HepG2 (cell line): ENCODE data around the gene SLC16A5. TPM values are rescaled to one million over a fixed set of nuclear protein-coding genes. Genes with fewer than 3 reads are reported as not detected.
A peak's percentile ranks its signal among the peaks of the same experiment; 100 is the strongest.

Source experiments
- CREM ChIP-seq, 2 experiments: sonication (generic) in 1 of 2; formaldehyde crosslinking in 1 of 2; IDR thresholded peaks; 2 replicates each; pipeline versions ENCODE4 v1.4.0 to v1.6.1; 2016 to 2020; ENCODE audit warnings: antibody characterized with exemption in 1 of 2, mild to moderate bottlenecking in 1 of 2, missing genetic modification reagents in 1 of 2
- DRAP1 ChIP-seq: IDR thresholded peaks from 2 replicates; pipeline ENCODE4 v1.6.1; 2016; ENCODE audit warnings: missing genetic modification reagents, missing compliant biosample characterization
- ERF ChIP-seq: IDR thresholded peaks from 2 replicates; pipeline ENCODE4 v1.6.1; 2018; ENCODE audit warnings: missing biosample characterization, missing genetic modification reagents
- ETV6 ChIP-seq: sonication (generic); formaldehyde crosslinking; conservative IDR thresholded peaks from 2 replicates; pipeline ENCODE4 v1.4.0; 2020; ENCODE audit warnings: missing genetic modification reagents
- GLMP ChIP-seq: sonication (generic); formaldehyde crosslinking; IDR thresholded peaks from 2 replicates; pipeline ENCODE4 v1.9.0; 2021; ENCODE audit warnings: missing genetic modification reagents, mild to moderate bottlenecking, borderline replicate concordance
- IRF1 ChIP-seq: sonication (generic); formaldehyde crosslinking; IDR thresholded peaks from 2 replicates; pipeline ENCODE4 v1.4.0; 2020; ENCODE audit warnings: low read depth, mild to moderate bottlenecking, missing genetic modification reagents
- MIER3 ChIP-seq: IDR thresholded peaks from 2 replicates; pipeline ENCODE4 v1.6.1; 2016; ENCODE audit warnings: missing compliant biosample characterization, borderline replicate concordance
- MTF2 ChIP-seq: sonication (generic); formaldehyde crosslinking; IDR thresholded peaks from 2 replicates; pipeline ENCODE4 v1.5.0; 2020; ENCODE audit warnings: missing genetic modification reagents, borderline replicate concordance
- PBX2 ChIP-seq: IDR thresholded peaks from 2 replicates; pipeline ENCODE4 v1.6.1; 2016; ENCODE audit warnings: control low read depth
- RFX5 ChIP-seq: IDR thresholded peaks from 2 replicates; pipeline ENCODE4 v1.6.1; 2011; ENCODE audit warnings: low read depth, low read length, improper control_type of control experiment
- SETDB1 ChIP-seq: sonication (generic); formaldehyde crosslinking; IDR thresholded peaks from 2 replicates; pipeline ENCODE4 v1.5.1; 2020; ENCODE audit warnings: missing genetic modification reagents, mild to moderate bottlenecking, borderline replicate concordance
- SOX13 ChIP-seq, 3 experiments: fragments of 450-650 bp in 1 of 3; sonication (generic) in 1 of 3; formaldehyde crosslinking in 1 of 3; IDR thresholded peaks in 2 of 3; conservative IDR thresholded peaks in 1 of 3; 2 replicates each; pipeline versions ENCODE4 v1.5.0 to v1.6.1; 2016 to 2020; ENCODE audit warnings: antibody characterized with exemption in 1 of 3, mild to moderate bottlenecking in 1 of 3, missing compliant biosample characterization in 1 of 3, missing genetic modification reagents in 1 of 3, moderate library complexity in 1 of 3
- STAT5B ChIP-seq: sonication (generic); formaldehyde crosslinking; IDR thresholded peaks from 2 replicates; pipeline ENCODE4 v1.4.0; 2020; ENCODE audit warnings: missing genetic modification reagents
- ZNF256 ChIP-seq: sonication (generic); formaldehyde crosslinking; conservative IDR thresholded peaks from 2 replicates; pipeline ENCODE4 v1.4.0; 2020; ENCODE audit warnings: missing genetic modification reagents
- ZNF33B ChIP-seq: sonication (generic); formaldehyde crosslinking; IDR thresholded peaks from 2 replicates; pipeline ENCODE4 v1.5.1; 2020; ENCODE audit warnings: mild to moderate bottlenecking, missing genetic modification reagents
- ZNF589 ChIP-seq: sonication (generic); formaldehyde crosslinking; conservative IDR thresholded peaks from 2 replicates; pipeline ENCODE4 v1.8.0; 2022; ENCODE audit warnings: mild to moderate bottlenecking, moderate library complexity, missing genetic modification reagents
- ZNF674 ChIP-seq: sonication (generic); formaldehyde crosslinking; IDR thresholded peaks from 2 replicates; pipeline ENCODE4 v1.5.0; 2020; ENCODE audit warnings: low read depth, mild to moderate bottlenecking, missing genetic modification reagents
- polyA plus RNA-seq, 8 experiments: library from polyadenylated mRNA; depleted of rRNA in 3 of 8; stranded (reverse) in 7 of 8; unstranded in 1 of 8; fragments of >200 nt; fragmentation: Illumina TruSeq in 4 of 8; extraction: Trizol in 4 of 8; gene quantifications; 2 replicates each; pipeline versions ENCODE4 v1.2.1 to v1.2.3, GENCODE V29; 2011 to 2016; ENCODE audit warnings: low read depth in 4 of 8, missing spikeins in 1 of 8, mixed read lengths in 1 of 8; ENCODE audit not compliant: insufficient read depth in 1 of 8
- total RNA-seq, 5 experiments: library from RNA; depleted of rRNA; stranded (reverse); fragments of >200 nt; fragmentation: Illumina TruSeq; extraction: Trizol; gene quantifications; 2 replicates each; pipeline ENCODE4 v1.2.3, GENCODE V29; 2016; ENCODE audit warnings: low read depth in 1 of 5
- TF ChIP-seq, protein P1 (sequence below): sonication (generic); formaldehyde crosslinking; IDR thresholded peaks from 2 replicates; pipeline ENCODE4 v1.4.0; 2020; ENCODE audit warnings: mild to moderate bottlenecking, missing genetic modification reagents
- TF ChIP-seq, protein P2 (sequence below): sonication (generic); formaldehyde crosslinking; conservative IDR thresholded peaks from 2 replicates; pipeline ENCODE4 v1.4.0; 2020; ENCODE audit warnings: missing genetic modification reagents

SLC16A5 gene
- total and polyA plus RNA-seq, 2 of the 13 experiments (the other 11 are each of a cell fraction or from before 2014, with no cell fraction given) = 0.69 to 5.6 TPM

GRCh38 chr17:75131278-75132017 lies 43.7 kb downstream of the SLC16A5 start, which contains the start of gene NT5C (continued):
- TF ChIP-seq MTF2 (CRISPR knock-in tag) (no peak), RFX5 (no peak), ZNF589 (CRISPR knock-in tag) (no peak; the same call in 1 of the 2 replicates), SETDB1 (CRISPR knock-in tag) (no peak), MIER3 (no peak), STAT5B (CRISPR knock-in tag) (peak; percentile 82; the same call in 1 of the 2 replicates), CREM (IDR thresholded peaks at IDR 0.05) (no peak), CREM (CRISPR knock-in tag; IDR thresholded peaks at IDR 0.05) (no peak), ETV6 (peak; percentile 77; the same call in 1 of the 2 replicates), ZNF33B (0 out of 2 replicates have a peak, but pooled peaks have one; percentile 42), ERF (CRISPR knock-in tag) (peak; percentile 70; the same call in 1 of the 2 replicates), IRF1 (CRISPR knock-in tag) (peak; percentile 38), PBX2 (CRISPR knock-in tag) (no peak), DRAP1 (CRISPR knock-in tag) (peak; percentile 79), SOX13 (IDR thresholded peaks at IDR 0.05) (no peak), SOX13 (CRISPR knock-in tag; conservative IDR thresholded peaks at IDR 0.05 in 1 of 2, IDR thresholded peaks at IDR 0.05 in 1 of 2) (no peak), GLMP (no peak), ZNF674 (CRISPR knock-in tag) (0 out of 2 replicates have a peak, but pooled peaks have one; percentile 81), ZNF256 (CRISPR knock-in tag) (0 out of 2 replicates have a peak, but pooled peaks have one; percentile 40)
- TF ChIP-seq, protein P1, sequence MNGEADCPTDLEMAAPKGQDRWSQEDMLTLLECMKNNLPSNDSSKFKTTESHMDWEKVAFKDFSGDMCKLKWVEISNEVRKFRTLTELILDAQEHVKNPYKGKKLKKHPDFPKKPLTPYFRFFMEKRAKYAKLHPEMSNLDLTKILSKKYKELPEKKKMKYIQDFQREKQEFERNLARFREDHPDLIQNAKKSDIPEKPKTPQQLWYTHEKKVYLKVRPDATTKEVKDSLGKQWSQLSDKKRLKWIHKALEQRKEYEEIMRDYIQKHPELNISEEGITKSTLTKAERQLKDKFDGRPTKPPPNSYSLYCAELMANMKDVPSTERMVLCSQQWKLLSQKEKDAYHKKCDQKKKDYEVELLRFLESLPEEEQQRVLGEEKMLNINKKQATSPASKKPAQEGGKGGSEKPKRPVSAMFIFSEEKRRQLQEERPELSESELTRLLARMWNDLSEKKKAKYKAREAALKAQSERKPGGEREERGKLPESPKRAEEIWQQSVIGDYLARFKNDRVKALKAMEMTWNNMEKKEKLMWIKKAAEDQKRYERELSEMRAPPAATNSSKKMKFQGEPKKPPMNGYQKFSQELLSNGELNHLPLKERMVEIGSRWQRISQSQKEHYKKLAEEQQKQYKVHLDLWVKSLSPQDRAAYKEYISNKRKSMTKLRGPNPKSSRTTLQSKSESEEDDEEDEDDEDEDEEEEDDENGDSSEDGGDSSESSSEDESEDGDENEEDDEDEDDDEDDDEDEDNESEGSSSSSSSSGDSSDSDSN (CRISPR knock-in tag) = peak; percentile 88
- TF ChIP-seq, protein P2, sequence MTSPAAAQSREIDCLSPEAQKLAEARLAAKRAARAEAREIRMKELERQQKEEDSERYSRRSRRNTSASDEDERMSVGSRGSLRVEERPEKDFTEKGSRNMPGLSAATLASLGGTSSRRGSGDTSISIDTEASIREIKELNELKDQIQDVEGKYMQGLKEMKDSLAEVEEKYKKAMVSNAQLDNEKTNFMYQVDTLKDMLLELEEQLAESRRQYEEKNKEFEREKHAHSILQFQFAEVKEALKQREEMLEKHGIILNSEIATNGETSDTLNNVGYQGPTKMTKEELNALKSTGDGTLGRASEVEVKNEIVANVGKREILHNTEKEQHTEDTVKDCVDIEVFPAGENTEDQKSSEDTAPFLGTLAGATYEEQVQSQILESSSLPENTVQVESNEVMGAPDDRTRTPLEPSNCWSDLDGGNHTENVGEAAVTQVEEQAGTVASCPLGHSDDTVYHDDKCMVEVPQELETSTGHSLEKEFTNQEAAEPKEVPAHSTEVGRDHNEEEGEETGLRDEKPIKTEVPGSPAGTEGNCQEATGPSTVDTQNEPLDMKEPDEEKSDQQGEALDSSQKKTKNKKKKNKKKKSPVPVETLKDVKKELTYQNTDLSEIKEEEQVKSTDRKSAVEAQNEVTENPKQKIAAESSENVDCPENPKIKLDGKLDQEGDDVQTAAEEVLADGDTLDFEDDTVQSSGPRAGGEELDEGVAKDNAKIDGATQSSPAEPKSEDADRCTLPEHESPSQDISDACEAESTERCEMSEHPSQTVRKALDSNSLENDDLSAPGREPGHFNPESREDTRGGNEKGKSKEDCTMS (CRISPR knock-in tag) = no peak; the same call in 1 of the 2 replicates
